H1 (cell line): ENCODE results near the gene PC. TPM values are rescaled to one million over a fixed set of nuclear protein-coding genes. Genes with fewer than 3 reads are reported as not detected.

Source experiments
- FOSL1 ChIP-seq: IDR thresholded peaks from 2 replicates; pipeline ENCODE4 v1.6.1; 2011; ENCODE audit warnings: mild to moderate bottlenecking, low read depth, low read length, moderate library complexity; ENCODE audit not compliant: insufficient read depth
- POLR2A ChIP-seq, 2 experiments: IDR thresholded peaks; 1 replicate in 1 of 2; 2 replicates in 1 of 2; pipeline ENCODE4 v1.6.1; 2011; ENCODE audit warnings: low read depth in 2 of 2, low read length in 2 of 2, mild to moderate bottlenecking in 2 of 2; ENCODE audit errors: control extremely low read depth in 1 of 2
- polyA plus RNA-seq, 7 experiments: library from polyadenylated mRNA; depleted of rRNA in 3 of 7; stranded (reverse) in 5 of 7; unstranded in 2 of 7; fragments of >200 nt in 5 of 7; fragments of 200-250 nt in 2 of 7; gene quantifications; 1 replicate in 5 of 7; 2 replicates in 1 of 7; 4 replicates in 1 of 7; pipeline versions ENCODE4 v1.2.1 to v1.2.3, GENCODE V29; 2011 to 2013; ENCODE audit warnings: missing spikeins in 2 of 7, mixed read lengths in 2 of 7
- total RNA-seq: library from RNA; stranded (reverse); fragmentation: NEBNext Ultra II Directional; extraction: Animal tissue kit (Norgen Biotek cat#: 25700); gene quantifications from 2 replicates; pipeline ENCODE4 v1.2.1, GENCODE V29; 2021

Gene PC
- total and polyA plus RNA-seq, 2 of the 8 experiments (the other 6 are each of a cell fraction or from before 2014, with no cell fraction given): 11.5 to 27.5 TPM

GRCh38 chr11:66934950-66935779, 23.0 kb downstream of the PC start (continued):
- TF ChIP-seq FOSL1: no peak
- TF ChIP-seq POLR2A (IDR thresholded peaks at IDR 0.05; ENCODE audit: control extremely low read depth in 1 of 2, low read depth in 2 of 2, low read length in 2 of 2): no peak
